ENCODE results near the gene BARX1. TPM values are rescaled to one million over a fixed set of nuclear protein-coding genes. Genes with fewer than 3 reads are reported as not detected.
"Not testable (repeated sequence)": the region's sequence is repeated elsewhere in the genome, so short reads cannot be mapped to it uniquely, and the experiment has no call there.

Gene BARX1
- total and polyA plus RNA-seq, 5 donors, result not detected

DNA sequence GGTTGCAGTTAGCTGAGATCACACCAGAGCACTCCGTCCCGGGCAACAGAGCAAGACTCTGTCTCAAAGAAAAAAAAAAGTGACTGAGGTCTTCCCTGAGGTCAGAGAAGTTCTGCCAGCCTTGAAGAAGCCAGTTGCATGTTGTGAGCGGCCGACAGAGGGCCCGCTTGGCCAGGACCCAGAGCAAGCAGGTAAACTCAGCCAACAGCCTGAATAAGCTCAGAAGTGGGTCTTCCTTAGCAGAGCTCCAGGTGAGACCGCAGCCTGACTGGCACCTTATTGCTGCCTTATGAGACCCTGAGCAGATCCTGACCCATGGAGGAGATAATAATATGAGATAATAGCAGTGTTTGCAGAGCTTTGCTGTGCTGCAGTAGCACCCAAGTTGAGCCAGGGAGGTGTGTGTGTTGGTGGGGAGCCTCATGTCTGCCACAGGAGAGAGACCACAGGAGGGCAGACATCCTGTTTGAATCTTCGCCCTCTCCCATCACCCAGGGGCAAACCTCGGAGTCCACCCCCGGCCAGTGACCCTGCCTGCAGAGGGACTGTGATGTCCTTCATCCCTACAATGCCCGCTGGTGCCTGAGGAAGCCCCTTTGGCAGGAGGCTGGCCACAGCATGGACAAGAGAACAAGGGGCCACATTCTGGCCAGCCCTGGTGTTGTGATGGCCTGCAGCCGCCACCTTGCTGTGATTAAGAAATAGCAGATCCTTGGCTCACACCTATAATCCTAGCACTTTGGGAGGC lies 10.8 kb upstream of the BARX1 start:
- no peaks in the 10 kb centered on the region for H3K9me3 ChIP-seq (ENCODE audit: control insufficient read depth, low read length)
- no peak overlapping the region for H3K27ac ChIP-seq (ENCODE audit: low read length)
- 80% methylated on average over 11 of the region's 11 CpGs for WGBS
- no peak overlapping the region for H3K4me3 ChIP-seq (ENCODE audit: low read length)
- ATAC-seq, result no peak
- no peak for DNase-seq
- no peaks in the 10 kb centered on the region for H3K4me1 ChIP-seq (ENCODE audit: control insufficient read depth, insufficient read depth, low read length)
- intact Hi-C loops (cut with DNase I), result loop anchor here in 1 of 4 donors (10.0 kb wide), 1 partner anchor 141 kb away; no protein-coding TSS in a partner anchor
- H3K27me3 ChIP-seq (ENCODE audit: control insufficient read depth, insufficient read depth), result no peaks in the 10 kb centered on the region

DNA sequence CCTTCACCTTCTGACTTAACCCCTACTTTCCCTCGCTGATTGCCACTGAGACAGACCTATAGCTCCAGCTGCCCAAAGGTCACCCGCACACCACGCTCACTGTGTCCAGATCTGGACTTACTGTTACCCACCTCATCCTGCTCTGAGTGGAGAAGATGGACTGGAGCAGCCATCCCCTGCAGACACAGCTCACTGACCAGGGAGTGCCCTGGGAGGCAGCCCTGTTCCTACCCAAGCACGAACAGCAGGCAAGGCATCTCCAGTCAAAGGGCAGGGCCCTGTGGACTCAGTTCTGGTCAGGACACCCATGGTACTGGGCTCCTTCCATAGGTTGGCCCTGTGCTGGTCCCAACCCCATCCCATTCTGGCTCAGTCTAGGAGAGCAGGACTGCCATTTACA lies 9.5 kb upstream of the BARX1 start:
- no peak overlapping the region for H3K27ac ChIP-seq (ENCODE audit: low read length)
- H3K9me3 ChIP-seq (ENCODE audit: control insufficient read depth, low read length), result no peaks in the 10 kb centered on the region
- intact Hi-C loops (cut with DNase I), result loop anchor here (5.0 to 10.0 kb wide), 2 partner anchors 140 to 282 kb away; no protein-coding TSS in a partner anchor
- H3K27me3 ChIP-seq (ENCODE audit: control insufficient read depth, insufficient read depth), result no peaks in the 10 kb centered on the region
- peaks cover 3% of the 10 kb centered on the region for H3K4me1 ChIP-seq (ENCODE audit: control insufficient read depth, insufficient read depth, low read length)
- no peak for ATAC-seq
- WGBS, result 89% methylated on average over 4 of the region's 4 CpGs
- no peak overlapping the region for H3K4me3 ChIP-seq (ENCODE audit: low read length)
- no peak for DNase-seq

DNA sequence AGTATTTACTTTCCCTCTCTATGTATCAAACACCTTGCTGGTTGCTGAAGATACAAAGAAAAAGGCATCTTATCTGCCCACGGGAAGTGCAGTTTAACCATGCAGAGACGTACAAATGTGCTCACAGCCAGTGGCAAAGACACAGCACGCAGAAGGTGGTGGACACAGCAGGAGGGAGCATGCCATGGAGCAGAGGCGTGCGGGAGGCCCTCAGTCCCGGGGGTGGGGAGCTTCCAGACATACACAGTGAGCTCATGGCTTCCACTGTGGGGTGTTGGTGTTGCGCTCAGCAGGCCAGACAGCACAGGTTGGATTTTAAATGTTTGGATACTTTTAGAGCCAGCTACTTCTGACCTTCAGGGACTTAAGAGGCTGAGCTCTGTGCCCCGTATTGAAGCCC lies 8.8 kb upstream of the BARX1 start:
- no peaks in the 10 kb centered on the region for H3K27me3 ChIP-seq (ENCODE audit: control insufficient read depth, insufficient read depth)
- intact Hi-C loops (cut with DNase I), result loop anchor here (5.0 to 10.0 kb wide), 2 partner anchors 139 to 282 kb away; no protein-coding TSS in a partner anchor
- DNase-seq, result no peak
- 59% methylated on average over 8 of the region's 8 CpGs for WGBS
- no peak for ATAC-seq
- peaks cover 5% of the 10 kb centered on the region for H3K4me1 ChIP-seq (ENCODE audit: control insufficient read depth, insufficient read depth, low read length)
- H3K27ac ChIP-seq (ENCODE audit: low read length), result no peak overlapping the region
- no peaks in the 10 kb centered on the region for H3K9me3 ChIP-seq (ENCODE audit: control insufficient read depth, low read length)
- no peak overlapping the region for H3K4me3 ChIP-seq (ENCODE audit: low read length)

DNA sequence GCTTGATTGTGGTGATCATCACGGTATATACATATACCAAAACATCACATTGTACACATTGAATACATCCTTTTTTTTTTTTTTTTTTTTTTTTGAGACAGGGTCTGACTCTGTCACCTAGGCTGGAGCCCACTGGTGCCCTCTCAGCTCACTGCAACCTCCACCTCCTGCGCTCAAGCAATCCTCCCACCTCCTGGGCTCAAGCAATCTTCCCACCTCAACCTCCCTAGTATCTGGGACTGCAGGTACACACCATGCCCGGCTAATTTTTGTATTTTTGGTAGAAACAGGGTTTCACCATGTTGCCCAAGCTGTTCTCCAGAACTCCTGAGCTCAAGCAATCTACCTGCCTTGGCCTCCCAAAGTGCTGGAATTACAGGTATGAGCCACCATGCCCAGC lies 8.3 kb upstream of the BARX1 start:
- H3K9me3 ChIP-seq (ENCODE audit: control insufficient read depth, low read length); ATAC-seq; H3K4me3 ChIP-seq (ENCODE audit: low read length); DNase-seq; H3K27ac ChIP-seq (ENCODE audit: low read length); H3K27me3 ChIP-seq (ENCODE audit: control insufficient read depth, insufficient read depth); H3K4me1 ChIP-seq (ENCODE audit: control insufficient read depth, insufficient read depth, low read length): not testable (repeated sequence)
- intact Hi-C loops (cut with DNase I), result loop anchor here (5.0 to 10.0 kb wide), 2 partner anchors 139 to 281 kb away; no protein-coding TSS in a partner anchor
- 44% methylated on average over 3 of the region's 3 CpGs for WGBS

DNA sequence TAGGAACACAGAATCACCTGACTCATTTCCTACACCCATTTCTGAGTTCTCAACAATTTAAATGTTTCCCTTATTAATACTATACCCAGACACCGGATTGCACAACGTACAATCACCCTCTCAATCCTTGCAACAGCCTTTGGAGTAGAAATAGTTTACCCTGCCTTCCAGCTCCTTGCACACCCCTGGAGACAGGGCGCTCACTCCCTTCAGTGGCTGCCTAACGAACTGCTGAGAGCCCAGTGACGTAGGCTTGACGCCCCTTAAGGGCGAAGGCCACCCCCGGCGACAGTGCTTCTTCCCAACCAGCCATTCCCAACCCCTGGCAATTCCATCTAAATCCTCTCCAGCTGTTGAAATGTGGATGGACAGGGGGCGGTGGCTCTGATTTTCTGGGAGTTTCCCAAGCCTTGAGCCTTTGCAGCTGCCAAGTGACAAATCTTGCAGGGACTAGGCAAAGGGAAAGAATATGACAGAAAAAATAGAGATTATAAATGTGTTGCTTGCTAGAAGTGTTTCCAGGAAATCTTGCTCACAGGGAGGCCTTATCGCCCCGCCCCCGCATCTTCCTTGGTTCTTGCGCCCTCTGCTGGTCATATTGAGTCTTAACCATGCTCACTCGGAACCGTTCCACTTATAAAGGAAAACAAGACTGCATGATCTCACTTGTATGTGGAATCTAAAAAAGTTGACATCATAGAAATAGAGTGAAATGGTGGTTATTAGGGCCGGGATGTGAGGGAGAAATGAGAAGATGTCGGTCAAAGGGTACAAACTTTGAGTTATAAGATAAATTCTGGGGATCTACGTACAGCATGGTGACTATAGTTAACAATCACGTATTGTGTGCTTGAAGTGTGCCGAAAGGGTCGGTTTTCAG lies 7.6 kb upstream of the BARX1 start:
- Histone ChIP-seq H3K4me1 (ENCODE audit: control insufficient read depth, insufficient read depth, low read length) (peaks cover 8% of the 10 kb centered on the region), H3K27ac (ENCODE audit: low read length) (no peak overlapping the region), H3K27me3 (ENCODE audit: control insufficient read depth, insufficient read depth) (no peaks in the 10 kb centered on the region), H3K9me3 (ENCODE audit: control insufficient read depth, low read length) (no peaks in the 10 kb centered on the region), H3K4me3 (ENCODE audit: low read length) (no peak overlapping the region)
- intact Hi-C loops (cut with DNase I), result loop anchor here (5.0 to 10.0 kb wide), 2 partner anchors 138 to 280 kb away; no protein-coding TSS in a partner anchor
- 16% methylated on average over 22 of the region's 22 CpGs for WGBS
- ATAC-seq (peak; percentile 73 to 83), DNase-seq (peak; percentile 72 to 89 (median 85))

DNA sequence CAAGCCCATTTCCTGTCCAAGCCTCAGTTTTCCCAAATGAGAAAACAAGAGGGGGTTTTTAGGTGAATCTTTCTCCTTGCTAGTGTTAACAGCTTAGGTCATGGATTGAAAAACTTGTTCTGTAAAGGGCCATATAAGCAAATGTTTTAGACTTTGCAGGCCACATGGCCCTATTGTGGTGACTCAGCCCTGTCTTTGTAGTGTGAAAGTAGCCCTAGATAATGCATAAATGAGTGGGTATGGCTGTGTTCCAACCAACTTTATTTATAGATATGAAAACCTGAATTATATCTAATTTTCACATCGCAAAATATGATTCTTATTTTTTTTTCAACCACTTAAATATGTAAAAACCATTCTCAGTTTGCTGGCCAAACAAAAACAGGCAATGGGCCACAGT lies 6.9 kb upstream of the BARX1 start:
- WGBS, result 82% methylated on average over 1 of the region's 1 CpG
- H3K4me1 ChIP-seq (ENCODE audit: control insufficient read depth, insufficient read depth, low read length), result peaks cover 8% of the 10 kb centered on the region
- no peak overlapping the region for H3K4me3 ChIP-seq (ENCODE audit: low read length)
- no peaks in the 10 kb centered on the region for H3K9me3 ChIP-seq (ENCODE audit: control insufficient read depth, low read length)
- ATAC-seq (no peak), DNase-seq (no peak)
- H3K27ac ChIP-seq (ENCODE audit: low read length), result no peak overlapping the region
- H3K27me3 ChIP-seq (ENCODE audit: control insufficient read depth, insufficient read depth), result no peaks in the 10 kb centered on the region
- intact Hi-C loops (cut with DNase I), result loop anchor here (5.0 to 10.0 kb wide), 2 partner anchors 137 to 280 kb away; no protein-coding TSS in a partner anchor

DNA sequence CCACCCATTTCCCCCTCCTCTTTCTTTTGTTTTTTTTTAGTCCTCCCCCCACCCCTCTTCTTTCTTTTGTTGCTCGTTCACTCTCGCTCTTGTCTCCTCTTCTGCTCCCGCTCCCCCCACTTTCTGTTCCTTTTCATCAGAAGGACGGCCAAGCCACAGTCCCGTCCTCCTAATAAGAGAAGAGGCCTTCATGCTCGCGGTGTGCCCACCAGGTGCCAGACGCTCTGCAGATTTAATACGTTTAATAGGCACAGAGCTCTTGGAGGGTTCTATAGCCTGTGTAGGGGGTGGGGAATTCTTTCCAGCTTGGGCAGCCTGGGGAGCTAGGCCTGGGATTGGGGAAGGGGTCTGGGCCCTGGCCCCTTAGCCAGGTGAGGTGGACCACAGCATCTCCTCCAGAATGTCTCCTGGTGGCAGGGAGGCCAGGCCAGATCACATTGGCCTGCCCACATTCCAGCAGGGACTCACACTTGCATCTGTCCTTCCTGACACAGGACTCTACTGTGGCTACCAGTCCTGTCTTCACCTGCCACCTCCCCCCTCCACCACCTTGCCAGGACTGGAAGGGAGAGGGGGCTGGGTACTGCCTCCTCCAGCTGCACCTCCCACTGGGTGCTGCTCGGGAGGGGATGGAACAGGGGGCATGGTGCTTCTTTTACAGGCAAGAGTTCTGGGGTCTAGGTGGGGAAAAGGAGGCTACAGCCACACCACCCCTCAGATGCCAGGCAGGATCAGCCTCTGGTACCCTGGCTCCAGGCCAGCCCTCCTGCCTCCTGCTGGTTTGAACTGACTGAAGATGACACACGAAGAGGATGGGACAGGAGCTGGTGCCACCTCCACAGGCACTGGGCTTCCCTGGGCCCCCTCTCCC lies 6.1 kb upstream of the BARX1 start:
- Histone ChIP-seq H3K27ac (ENCODE audit: low read length) (no peak overlapping the region), H3K9me3 (ENCODE audit: control insufficient read depth, low read length) (no peaks in the 10 kb centered on the region), H3K4me3 (ENCODE audit: low read length) (no peak overlapping the region), H3K27me3 (ENCODE audit: control insufficient read depth, insufficient read depth) (no peaks in the 10 kb centered on the region), H3K4me1 (ENCODE audit: control insufficient read depth, insufficient read depth, low read length) (peaks cover 8% of the 10 kb centered on the region)
- ATAC-seq (no peak), DNase-seq (no peak)
- whole genome bisulfite sequencing, result 46% methylated on average over 11 of the region's 11 CpGs
- intact Hi-C loops (cut with DNase I), result loop anchor here (5.0 to 10.0 kb wide), 2 partner anchors 136 to 279 kb away; no protein-coding TSS in a partner anchor

DNA sequence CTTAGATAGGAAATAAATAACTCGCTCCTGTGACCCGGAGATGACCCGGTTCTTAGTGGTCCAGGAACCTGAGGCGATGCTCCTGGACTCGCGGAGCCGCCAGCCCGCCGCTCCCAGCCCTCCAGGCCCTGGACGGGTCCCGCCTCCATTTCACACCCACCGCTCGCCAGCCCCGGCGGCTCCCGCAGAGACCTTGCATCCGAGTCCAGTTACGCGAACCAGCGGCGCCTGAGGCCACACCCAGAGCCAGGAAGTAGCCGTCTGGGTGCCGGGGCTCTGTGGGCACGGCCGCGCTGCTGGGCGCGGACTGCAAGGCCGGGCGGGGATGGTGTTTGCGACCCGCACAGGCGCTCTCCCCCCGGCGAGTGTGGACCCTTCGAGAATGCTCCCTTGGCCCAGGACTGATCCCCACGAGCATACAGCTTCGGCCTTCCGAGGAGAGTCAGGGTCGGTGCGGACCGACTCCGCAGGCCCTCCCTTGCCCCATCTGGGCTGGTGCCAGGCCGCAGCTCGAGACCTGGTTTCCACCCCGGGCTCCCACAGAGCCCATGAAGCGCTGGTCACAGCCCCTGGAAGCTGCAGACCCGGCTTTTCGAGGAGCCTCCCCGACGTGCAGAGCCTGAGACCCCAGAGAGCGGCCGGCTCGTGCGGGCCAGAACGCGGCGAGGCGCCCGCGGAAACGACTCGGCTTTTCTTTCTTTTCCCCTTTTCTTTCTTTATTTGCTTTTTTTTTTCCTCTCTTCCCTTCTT lies 5.2 kb upstream of the BARX1 start:
- intact Hi-C loops (cut with DNase I), result loop anchor here (5.0 to 10.0 kb wide), 2 partner anchors 136 to 278 kb away; no protein-coding TSS in a partner anchor
- Histone ChIP-seq H3K4me3 (ENCODE audit: low read length) (no peak overlapping the region), H3K9me3 (ENCODE audit: control insufficient read depth, low read length) (no peaks in the 10 kb centered on the region), H3K27ac (ENCODE audit: low read length) (no peak overlapping the region), H3K4me1 (ENCODE audit: control insufficient read depth, insufficient read depth, low read length) (peaks cover 8% of the 10 kb centered on the region), H3K27me3 (ENCODE audit: control insufficient read depth, insufficient read depth) (no peaks in the 10 kb centered on the region)
- 9% methylated on average over 63 of the region's 63 CpGs for WGBS
- DNase-seq, result no peak
- ATAC-seq, result no peak

DNA sequence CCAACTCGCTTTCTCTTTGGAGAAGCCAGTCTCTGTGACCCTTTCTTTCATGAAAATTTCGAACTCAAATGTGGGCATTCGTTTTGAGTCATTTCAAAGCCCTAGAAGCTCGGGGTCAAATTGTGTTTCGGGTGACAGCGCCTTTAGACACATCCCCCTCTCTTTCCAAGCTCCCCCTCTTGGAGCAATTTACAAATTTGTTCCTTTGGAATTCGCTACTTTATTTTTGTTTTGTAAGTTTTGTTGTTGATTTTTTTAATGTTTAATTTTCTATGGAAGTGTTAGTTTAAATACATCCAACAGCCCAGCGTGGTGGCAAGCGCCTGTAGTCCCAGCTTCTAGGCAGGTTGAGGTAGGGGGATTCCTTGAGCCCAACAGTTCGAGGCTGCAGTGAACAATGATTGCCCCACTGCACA lies 4.6 kb upstream of the BARX1 start:
- no peak for DNase-seq

More for the DNA sequence above, 4.6 kb upstream of the BARX1 start:
- H3K9me3 ChIP-seq (ENCODE audit: control insufficient read depth, low read length), result no peaks in the 10 kb centered on the region
- no peaks in the 10 kb centered on the region for H3K27me3 ChIP-seq (ENCODE audit: control insufficient read depth, insufficient read depth)
- intact Hi-C loops (cut with DNase I), result loop anchor here (5.0 to 10.0 kb wide), 2 partner anchors 135 to 277 kb away; no protein-coding TSS in a partner anchor
- no peak for ATAC-seq
- peaks cover 8% of the 10 kb centered on the region for H3K4me1 ChIP-seq (ENCODE audit: control insufficient read depth, insufficient read depth, low read length)
- no peak overlapping the region for H3K27ac ChIP-seq (ENCODE audit: low read length)
- 13% methylated on average over 10 of the region's 10 CpGs for WGBS
- H3K4me3 ChIP-seq (ENCODE audit: low read length), result no peak overlapping the region
